H1 (cell line): Measurements from ENCODE around the gene DGKH. TPM values are rescaled to one million over a fixed set of nuclear protein-coding genes. Genes with fewer than 3 reads are reported as not detected.

Source experiments
- JUN ChIP-seq: IDR thresholded peaks from 2 replicates; pipeline ENCODE4 v1.6.1; 2011; ENCODE audit warnings: low read depth, mild to moderate bottlenecking, improper control_type of control experiment, low read length
- RFX5 ChIP-seq: IDR thresholded peaks from 2 replicates; pipeline ENCODE4 v1.6.1; 2011; ENCODE audit warnings: low read depth, low read length, improper control_type of control experiment, borderline replicate concordance
- TBP ChIP-seq: IDR thresholded peaks from 2 replicates; pipeline ENCODE4 v1.6.1; 2011; ENCODE audit warnings: low read depth, low read length, improper control_type of control experiment
- YY1 ChIP-seq: IDR thresholded peaks from 2 replicates; pipeline ENCODE4 v1.6.1; 2011; ENCODE audit warnings: low read depth, mild to moderate bottlenecking, low read length
- polyA plus RNA-seq, 7 experiments: library from polyadenylated mRNA; depleted of rRNA in 3 of 7; stranded (reverse) in 5 of 7; unstranded in 2 of 7; fragments of >200 nt in 5 of 7; fragments of 200-250 nt in 2 of 7; gene quantifications; 1 replicate in 5 of 7; 2 replicates in 1 of 7; 4 replicates in 1 of 7; pipeline versions ENCODE4 v1.2.1 to v1.2.3, GENCODE V29; 2011 to 2013; ENCODE audit warnings: missing spikeins in 2 of 7, mixed read lengths in 2 of 7
- total RNA-seq: library from RNA; stranded (reverse); fragmentation: NEBNext Ultra II Directional; extraction: Animal tissue kit (Norgen Biotek cat#: 25700); gene quantifications from 2 replicates; pipeline ENCODE4 v1.2.1, GENCODE V29; 2021
- TF ChIP-seq, protein P1 (sequence below): fragments of 300-600 bp; sonication (generic); IDR thresholded peaks from 2 replicates; pipeline ENCODE4 v1.7.1; 2012; ENCODE audit warnings: low read length, moderate library complexity, mild to moderate bottlenecking, inconsistent platforms; ENCODE audit not compliant: insufficient replicate concordance
- TF ChIP-seq, protein P2 (sequence below): IDR thresholded peaks from 2 replicates; pipeline ENCODE4 v1.6.1; 2012; ENCODE audit warnings: low read length, inconsistent platforms

The DGKH gene
- total and polyA plus RNA-seq, 2 of the 8 experiments (the other 6 are each of a cell fraction or from before 2014, with no cell fraction given) = 2.1 to 7.9 TPM

DNA sequence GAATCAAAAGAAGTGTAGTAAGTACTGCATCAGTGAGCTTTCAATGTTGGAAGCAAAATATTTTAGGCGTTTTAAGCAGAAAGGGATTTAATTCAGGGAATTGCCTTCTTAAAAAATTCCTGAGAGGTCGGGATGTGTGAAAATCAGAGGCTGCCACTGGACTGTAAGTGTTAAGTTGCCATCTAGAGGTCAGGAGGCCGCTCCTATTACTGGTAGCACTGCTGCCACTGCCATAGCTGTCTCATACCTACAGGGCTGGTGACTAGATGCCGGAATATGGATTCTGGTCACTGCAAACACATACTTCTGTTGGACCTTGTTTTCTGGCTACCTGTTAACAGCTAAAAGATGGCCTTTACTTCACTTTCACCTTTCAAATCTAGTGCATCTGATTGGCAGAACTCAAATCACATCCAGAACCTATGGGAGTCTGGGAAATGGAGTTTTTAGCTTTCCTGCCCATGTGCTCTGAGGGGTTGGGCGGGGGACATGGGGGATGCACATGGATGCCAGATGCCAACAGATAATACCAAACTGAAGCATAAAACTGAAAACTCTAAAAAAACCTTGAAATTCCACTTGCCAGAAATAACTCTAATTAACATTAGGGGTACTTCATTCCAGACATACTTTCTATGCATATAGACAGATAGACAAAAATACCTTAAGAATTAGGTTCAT is 29.8 kb downstream of the DGKH start (continued):
- TF ChIP-seq, protein P1, sequence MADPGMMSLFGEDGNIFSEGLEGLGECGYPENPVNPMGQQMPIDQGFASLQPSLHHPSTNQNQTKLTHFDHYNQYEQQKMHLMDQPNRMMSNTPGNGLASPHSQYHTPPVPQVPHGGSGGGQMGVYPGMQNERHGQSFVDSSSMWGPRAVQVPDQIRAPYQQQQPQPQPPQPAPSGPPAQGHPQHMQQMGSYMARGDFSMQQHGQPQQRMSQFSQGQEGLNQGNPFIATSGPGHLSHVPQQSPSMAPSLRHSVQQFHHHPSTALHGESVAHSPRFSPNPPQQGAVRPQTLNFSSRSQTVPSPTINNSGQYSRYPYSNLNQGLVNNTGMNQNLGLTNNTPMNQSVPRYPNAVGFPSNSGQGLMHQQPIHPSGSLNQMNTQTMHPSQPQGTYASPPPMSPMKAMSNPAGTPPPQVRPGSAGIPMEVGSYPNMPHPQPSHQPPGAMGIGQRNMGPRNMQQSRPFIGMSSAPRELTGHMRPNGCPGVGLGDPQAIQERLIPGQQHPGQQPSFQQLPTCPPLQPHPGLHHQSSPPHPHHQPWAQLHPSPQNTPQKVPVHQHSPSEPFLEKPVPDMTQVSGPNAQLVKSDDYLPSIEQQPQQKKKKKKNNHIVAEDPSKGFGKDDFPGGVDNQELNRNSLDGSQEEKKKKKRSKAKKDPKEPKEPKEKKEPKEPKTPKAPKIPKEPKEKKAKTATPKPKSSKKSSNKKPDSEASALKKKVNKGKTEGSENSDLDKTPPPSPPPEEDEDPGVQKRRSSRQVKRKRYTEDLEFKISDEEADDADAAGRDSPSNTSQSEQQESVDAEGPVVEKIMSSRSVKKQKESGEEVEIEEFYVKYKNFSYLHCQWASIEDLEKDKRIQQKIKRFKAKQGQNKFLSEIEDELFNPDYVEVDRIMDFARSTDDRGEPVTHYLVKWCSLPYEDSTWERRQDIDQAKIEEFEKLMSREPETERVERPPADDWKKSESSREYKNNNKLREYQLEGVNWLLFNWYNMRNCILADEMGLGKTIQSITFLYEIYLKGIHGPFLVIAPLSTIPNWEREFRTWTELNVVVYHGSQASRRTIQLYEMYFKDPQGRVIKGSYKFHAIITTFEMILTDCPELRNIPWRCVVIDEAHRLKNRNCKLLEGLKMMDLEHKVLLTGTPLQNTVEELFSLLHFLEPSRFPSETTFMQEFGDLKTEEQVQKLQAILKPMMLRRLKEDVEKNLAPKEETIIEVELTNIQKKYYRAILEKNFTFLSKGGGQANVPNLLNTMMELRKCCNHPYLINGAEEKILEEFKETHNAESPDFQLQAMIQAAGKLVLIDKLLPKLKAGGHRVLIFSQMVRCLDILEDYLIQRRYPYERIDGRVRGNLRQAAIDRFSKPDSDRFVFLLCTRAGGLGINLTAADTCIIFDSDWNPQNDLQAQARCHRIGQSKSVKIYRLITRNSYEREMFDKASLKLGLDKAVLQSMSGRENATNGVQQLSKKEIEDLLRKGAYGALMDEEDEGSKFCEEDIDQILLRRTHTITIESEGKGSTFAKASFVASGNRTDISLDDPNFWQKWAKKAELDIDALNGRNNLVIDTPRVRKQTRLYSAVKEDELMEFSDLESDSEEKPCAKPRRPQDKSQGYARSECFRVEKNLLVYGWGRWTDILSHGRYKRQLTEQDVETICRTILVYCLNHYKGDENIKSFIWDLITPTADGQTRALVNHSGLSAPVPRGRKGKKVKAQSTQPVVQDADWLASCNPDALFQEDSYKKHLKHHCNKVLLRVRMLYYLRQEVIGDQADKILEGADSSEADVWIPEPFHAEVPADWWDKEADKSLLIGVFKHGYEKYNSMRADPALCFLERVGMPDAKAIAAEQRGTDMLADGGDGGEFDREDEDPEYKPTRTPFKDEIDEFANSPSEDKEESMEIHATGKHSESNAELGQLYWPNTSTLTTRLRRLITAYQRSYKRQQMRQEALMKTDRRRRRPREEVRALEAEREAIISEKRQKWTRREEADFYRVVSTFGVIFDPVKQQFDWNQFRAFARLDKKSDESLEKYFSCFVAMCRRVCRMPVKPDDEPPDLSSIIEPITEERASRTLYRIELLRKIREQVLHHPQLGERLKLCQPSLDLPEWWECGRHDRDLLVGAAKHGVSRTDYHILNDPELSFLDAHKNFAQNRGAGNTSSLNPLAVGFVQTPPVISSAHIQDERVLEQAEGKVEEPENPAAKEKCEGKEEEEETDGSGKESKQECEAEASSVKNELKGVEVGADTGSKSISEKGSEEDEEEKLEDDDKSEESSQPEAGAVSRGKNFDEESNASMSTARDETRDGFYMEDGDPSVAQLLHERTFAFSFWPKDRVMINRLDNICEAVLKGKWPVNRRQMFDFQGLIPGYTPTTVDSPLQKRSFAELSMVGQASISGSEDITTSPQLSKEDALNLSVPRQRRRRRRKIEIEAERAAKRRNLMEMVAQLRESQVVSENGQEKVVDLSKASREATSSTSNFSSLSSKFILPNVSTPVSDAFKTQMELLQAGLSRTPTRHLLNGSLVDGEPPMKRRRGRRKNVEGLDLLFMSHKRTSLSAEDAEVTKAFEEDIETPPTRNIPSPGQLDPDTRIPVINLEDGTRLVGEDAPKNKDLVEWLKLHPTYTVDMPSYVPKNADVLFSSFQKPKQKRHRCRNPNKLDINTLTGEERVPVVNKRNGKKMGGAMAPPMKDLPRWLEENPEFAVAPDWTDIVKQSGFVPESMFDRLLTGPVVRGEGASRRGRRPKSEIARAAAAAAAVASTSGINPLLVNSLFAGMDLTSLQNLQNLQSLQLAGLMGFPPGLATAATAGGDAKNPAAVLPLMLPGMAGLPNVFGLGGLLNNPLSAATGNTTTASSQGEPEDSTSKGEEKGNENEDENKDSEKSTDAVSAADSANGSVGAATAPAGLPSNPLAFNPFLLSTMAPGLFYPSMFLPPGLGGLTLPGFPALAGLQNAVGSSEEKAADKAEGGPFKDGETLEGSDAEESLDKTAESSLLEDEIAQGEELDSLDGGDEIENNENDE = no peak
- TF ChIP-seq, protein P2, sequence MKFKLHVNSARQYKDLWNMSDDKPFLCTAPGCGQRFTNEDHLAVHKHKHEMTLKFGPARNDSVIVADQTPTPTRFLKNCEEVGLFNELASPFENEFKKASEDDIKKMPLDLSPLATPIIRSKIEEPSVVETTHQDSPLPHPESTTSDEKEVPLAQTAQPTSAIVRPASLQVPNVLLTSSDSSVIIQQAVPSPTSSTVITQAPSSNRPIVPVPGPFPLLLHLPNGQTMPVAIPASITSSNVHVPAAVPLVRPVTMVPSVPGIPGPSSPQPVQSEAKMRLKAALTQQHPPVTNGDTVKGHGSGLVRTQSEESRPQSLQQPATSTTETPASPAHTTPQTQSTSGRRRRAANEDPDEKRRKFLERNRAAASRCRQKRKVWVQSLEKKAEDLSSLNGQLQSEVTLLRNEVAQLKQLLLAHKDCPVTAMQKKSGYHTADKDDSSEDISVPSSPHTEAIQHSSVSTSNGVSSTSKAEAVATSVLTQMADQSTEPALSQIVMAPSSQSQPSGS = no peak
- TF ChIP-seq RFX5 (no peak), JUN (no peak), YY1 (no peak), TBP (no peak)
